Measurements from ENCODE around the gene GJC2.

The GJC2 gene

DNA sequence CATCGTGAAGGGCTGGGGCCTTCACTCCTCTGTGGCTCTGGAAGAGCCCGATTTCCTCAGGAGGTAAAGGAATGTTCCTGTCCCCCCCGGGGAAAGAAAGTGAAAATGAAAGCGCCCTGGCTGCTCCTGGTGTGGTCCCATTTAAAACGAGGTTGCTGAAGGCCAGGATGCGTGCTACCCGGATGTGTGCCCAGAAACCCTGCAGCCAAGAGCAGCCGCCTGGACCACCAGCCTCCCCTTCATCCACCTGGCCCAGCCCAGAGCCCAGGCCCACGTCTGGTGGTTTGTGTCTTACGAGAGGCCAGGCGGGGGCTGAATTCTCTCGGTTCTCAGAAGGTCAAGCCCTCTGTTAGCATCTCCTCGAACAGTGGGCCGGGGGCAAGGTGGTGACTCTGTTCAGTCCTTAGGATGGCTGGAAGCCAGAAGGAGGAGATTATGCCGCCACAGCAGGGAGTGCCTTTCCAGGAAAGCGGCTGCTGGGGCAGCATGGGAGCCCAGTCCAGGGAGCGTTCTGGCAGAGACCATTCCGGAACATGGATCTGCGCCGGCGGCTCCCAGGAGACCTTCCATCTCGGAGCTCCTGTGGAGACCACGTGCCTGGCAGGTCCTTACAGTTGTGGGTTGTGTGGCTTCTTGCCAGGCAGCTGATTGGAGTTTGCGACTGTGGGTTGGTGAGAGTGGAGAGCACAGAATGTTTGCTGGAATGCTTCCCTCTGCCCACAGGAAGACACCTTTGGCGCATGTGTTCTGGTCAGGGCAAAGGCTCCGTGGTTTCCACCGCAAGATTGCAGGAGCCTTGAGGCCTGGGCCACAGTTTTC is 8.3 kb upstream of the GJC2 start:
- FAIRE-seq (no peak), DNase-seq (ENCODE audit: insufficient read length) (no peak)
- TF ChIP-seq POLR2A (IDR thresholded peaks at IDR 0.05; ENCODE audit: low read depth, low read length) (no peak), POLR2AphosphoS5 (IDR thresholded peaks at IDR 0.05; ENCODE audit: low read depth, low read length) (no peak), TAF1 (IDR thresholded peaks at IDR 0.05; ENCODE audit: borderline replicate concordance, low read depth, low read length) (no peak)

DNA sequence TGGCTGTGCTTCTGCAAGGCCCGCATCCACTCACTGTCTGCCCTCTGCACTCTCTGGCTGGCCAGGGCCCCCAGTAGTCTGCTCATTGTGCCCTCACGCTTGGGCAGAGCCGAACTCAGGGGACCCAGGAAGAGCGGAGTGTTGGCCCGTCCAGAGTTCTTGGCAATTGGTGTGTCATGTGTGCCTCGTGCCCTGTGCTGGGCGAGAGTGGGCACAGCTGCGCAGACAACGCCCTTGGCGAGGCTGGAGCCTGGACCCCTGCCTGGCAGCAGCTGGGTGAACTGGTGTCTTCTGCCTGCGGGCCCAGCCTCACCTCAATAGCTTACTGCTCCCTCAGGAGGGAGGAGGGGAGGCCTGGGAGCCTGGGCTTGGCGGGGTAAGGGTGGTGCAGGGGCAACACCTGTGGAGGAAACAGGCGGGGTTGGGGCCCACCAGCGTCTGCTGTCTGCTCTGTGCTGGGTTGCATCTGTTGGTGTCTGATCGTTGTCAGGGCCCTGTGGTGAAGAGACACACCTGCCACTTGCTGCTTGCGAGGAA is 7.5 kb upstream of the GJC2 start:
- no peak for FAIRE-seq
- DNase-seq (ENCODE audit: insufficient read length), result no peak
- TF ChIP-seq POLR2A (IDR thresholded peaks at IDR 0.05; ENCODE audit: low read depth, low read length) (no peak), TAF1 (IDR thresholded peaks at IDR 0.05; ENCODE audit: borderline replicate concordance, low read depth, low read length) (no peak), POLR2AphosphoS5 (IDR thresholded peaks at IDR 0.05; ENCODE audit: low read depth, low read length) (no peak)

DNA sequence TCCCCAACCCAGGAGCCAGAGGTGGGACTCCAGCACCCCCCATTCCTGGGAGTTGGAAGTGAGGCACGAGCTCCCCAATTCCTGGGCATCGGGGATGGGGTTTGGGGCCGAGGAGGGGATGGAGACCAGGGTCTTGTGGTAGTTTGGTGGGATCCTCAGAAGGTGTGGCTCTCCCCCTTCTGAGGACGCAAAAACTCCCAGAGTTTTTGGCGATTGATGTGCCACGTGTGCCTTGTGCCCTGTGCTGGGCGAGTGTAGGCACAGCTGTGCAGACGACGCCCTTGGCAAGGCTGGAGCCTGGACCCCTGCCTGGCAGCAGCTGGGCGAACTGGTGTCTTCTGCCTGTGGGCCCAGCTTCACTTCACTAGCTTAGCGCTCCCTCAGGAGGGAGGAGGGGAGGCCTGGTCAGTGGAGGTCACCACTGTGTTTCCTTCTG is 7.0 kb upstream of the GJC2 start:
- DNase-seq (ENCODE audit: insufficient read length), result no peak
- TF ChIP-seq POLR2AphosphoS5 (IDR thresholded peaks at IDR 0.05; ENCODE audit: low read depth, low read length) (no peak), TAF1 (IDR thresholded peaks at IDR 0.05; ENCODE audit: borderline replicate concordance, low read depth, low read length) (no peak), POLR2A (IDR thresholded peaks at IDR 0.05; ENCODE audit: low read depth, low read length) (no peak)
- no peak for FAIRE-seq

DNA sequence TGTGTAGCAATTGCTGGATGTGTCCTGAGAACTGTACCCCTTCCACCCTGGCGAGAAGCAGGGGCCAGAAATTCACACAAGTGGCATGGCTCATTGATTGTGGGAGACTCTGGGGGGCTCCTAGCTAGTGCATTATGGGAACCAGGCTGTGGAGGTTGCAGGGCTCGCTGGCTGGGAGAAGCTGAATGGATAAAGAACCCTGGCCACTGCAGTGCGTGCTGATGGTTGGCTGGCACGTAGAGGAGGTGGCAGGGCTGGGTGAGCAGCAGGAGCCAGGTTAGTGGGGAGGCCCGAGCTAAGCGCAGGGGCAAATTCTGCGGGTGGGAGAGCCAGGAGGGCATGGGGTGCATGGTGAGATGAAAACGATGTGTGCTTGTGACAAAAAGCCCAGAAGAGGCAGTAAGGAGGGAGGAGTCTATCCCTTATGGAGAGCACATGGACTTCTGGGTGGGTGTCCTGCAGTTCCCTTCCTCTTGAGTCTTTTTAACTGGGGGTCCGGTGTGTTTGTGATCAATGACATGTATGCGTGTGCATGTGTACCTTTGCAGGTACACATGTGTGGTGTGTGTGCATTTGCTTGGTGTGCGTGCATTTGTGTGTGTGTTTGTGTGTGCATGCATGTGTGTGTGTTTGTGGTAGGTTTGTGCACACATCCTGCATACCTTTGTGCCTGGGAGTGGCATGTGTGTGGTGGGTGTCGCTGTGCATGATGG is 6.1 kb upstream of the GJC2 start:
- TF ChIP-seq POLR2AphosphoS5 (IDR thresholded peaks at IDR 0.05; ENCODE audit: low read depth, low read length) (no peak), POLR2A (IDR thresholded peaks at IDR 0.05; ENCODE audit: low read depth, low read length) (no peak), TAF1 (IDR thresholded peaks at IDR 0.05; ENCODE audit: borderline replicate concordance, low read depth, low read length) (no peak)
- FAIRE-seq, result no peak

DNA sequence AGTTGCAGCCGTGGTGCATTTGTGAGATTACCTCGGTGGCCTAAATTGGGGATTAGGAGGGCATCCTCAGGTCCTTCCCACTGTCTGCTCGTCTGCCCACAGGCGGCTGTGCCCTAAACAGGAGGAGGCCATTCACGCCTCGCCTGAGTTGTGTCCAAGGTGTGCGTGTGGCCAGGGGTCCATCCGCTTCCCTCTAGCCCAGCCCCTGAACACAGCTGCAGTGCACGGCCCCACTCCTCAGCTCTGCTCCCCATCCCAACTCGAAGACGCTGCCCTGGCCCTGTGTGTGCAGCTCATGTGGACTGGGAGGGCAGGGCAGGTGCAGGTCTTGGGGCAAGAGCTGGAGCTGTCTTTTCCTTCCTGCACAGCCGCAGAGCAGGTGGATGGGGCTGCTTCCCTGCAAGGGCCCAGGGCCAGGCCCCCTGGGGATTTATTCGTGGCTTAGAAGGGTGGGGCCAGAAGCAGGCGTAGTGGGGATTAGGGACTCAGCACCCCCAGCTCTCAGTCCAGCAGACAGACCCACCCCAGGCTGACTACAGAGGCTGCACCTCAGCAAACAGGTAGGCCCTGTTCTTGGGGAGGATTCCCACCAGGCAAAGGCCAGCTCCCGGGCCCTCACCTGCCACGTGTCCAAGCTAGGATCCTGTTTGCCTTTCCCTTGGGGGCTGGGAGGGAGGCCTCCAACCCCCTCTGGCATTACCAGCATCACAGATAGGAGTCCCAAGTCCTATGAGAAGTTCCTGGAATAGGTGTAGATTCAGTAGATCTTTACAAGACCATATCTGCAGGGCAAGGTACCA is 5.3 kb upstream of the GJC2 start:
- TF ChIP-seq TAF1 (IDR thresholded peaks at IDR 0.05; ENCODE audit: borderline replicate concordance, low read depth, low read length), result no peak
- TF ChIP-seq POLR2AphosphoS5 (IDR thresholded peaks at IDR 0.05; ENCODE audit: low read depth, low read length), result no peak
- TF ChIP-seq POLR2A (IDR thresholded peaks at IDR 0.05; ENCODE audit: low read depth, low read length), result no peak
- DNase-seq (ENCODE audit: insufficient read length) (no peak), FAIRE-seq (no peak)

More for the DNA sequence above, 6.1 kb upstream of the GJC2 start:
- DNase-seq (ENCODE audit: insufficient read length), result no peak

DNA sequence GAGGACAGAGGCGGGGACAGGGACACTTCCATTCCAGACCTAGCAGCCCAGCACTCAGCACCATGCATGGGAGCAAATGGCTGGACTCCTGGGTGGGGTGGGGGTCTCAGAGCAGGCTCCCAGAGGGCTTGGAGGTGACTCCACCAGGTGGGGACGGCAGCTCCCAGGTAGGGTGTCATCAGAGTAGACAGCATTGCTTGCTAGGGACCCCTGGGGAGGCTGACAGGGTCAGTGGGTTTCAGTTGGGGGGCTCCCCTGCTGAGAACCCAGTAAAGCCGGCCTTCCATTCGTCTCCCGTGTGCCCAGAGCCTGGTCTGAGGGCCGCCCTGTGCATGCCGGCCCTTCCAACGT is 4.8 kb upstream of the GJC2 start:
- no peak for DNase-seq (ENCODE audit: insufficient read length)
- no peak for TF ChIP-seq POLR2A (IDR thresholded peaks at IDR 0.05; ENCODE audit: low read depth, low read length)
- no peak for TF ChIP-seq TAF1 (IDR thresholded peaks at IDR 0.05; ENCODE audit: borderline replicate concordance, low read depth, low read length)
- no peak for TF ChIP-seq POLR2AphosphoS5 (IDR thresholded peaks at IDR 0.05; ENCODE audit: low read depth, low read length)
- no peak for FAIRE-seq

DNA sequence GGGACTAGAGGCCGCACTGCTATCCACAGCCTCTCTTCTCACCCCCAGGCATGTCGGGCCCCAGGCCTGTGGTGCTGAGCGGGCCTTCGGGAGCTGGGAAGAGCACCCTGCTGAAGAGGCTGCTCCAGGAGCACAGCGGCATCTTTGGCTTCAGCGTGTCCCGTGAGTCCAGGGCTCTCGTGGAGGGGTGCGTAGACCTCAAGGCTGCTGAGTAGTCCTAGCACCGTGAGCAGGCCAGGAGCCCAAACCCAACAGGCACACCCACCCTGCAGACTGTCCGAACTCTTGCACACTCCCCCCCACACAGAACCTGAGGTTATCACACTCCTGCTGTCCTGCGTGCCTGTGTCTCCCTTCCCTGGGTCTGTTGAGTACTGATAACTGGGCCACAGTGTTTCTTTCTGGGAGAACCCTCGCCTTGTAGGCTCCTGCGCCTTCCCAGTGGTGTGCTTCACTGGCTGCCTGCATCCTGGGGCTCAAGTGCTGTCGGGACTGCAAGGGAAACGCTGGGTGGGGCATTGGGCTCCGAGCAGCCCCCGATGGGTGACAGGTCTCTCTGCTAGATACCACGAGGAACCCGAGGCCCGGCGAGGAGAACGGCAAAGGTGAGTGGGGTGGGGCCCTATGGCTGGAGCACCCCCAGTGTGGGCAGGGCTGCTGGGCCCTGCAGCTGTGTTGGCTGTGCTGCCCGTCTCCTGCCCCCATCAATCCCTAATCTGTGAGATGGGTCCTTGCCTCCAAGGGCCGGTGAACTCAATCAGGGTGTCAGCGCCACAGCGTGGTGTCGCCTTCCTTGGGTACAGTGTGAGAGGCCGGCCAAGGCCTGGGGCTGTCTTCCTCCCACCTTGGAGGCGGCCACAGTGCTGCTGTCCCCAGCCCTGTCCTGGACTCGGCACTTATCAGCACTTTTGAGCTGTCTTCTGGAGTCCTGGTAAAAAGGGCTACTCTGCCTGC is 4.0 kb upstream of the GJC2 start:
- no peak for TF ChIP-seq TAF1 (IDR thresholded peaks at IDR 0.05; ENCODE audit: borderline replicate concordance, low read depth, low read length)
- no peak for TF ChIP-seq POLR2AphosphoS5 (IDR thresholded peaks at IDR 0.05; ENCODE audit: low read depth, low read length)
- no peak for TF ChIP-seq POLR2A (IDR thresholded peaks at IDR 0.05; ENCODE audit: low read depth, low read length)
- FAIRE-seq (no peak), DNase-seq (ENCODE audit: insufficient read length) (no peak)

DNA sequence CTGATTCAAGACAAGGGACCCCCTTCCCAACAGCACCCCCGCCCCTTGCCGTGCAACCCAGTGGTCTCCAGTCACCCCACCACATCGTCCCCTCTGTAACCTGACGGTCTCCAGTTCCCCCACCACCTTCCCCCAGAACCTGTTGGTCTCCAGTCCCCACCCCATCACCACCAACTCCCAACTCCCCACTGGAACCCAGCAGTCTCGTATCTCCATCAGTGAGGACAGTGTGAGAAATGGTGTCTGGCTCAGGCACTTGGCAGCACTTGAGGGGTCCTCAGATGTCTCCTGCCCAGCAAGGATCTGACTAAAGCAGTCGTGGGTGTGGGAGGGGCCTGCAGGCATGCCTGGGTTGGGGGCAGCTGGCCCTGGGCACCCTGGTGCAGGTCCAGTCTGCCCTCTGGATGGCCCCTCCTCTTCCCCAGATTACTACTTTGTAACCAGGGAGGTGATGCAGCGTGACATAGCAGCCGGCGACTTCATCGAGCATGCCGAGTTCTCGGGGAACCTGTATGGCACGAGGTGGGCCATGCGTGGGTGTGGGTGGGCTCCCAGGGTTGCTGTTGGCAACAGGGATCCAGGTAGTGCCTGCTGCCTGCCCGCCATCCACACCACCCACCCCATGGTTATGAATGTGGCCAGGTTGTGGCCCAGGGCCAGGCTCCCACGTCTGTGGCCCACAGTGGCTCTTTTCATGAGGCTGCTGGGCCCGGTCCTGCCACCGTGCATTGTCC is 3.1 kb upstream of the GJC2 start:
- TF ChIP-seq POLR2AphosphoS5 (IDR thresholded peaks at IDR 0.05; ENCODE audit: low read depth, low read length), result no peak
- TF ChIP-seq POLR2A (IDR thresholded peaks at IDR 0.05; ENCODE audit: low read depth, low read length), result no peak
- TF ChIP-seq TAF1 (IDR thresholded peaks at IDR 0.05; ENCODE audit: borderline replicate concordance, low read depth, low read length), result no peak
- FAIRE-seq, result no peak

DNA sequence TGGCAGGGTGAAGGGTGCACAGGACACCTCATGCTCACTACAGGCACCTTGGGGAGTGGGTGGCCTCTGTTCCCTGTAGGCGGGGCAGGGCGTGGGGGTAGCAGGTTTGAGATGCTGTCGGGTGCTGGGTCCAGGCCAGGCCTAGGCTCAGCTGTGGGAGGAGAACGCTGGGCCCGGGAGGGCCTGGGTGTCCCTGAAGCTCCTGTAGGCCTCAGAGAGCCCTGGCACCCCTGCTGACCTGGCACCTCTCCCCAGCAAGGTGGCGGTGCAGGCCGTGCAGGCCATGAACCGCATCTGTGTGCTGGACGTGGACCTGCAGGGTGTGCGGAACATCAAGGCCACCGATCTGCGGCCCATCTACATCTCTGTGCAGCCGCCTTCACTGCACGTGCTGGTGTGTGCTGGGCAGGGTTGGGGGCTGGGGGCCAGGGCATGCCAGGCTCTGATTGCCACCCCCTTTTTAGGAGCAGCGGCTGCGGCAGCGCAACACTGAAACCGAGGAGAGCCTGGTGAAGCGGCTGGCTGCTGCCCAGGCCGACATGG is 2.5 kb upstream of the GJC2 start:
- TF ChIP-seq POLR2A (IDR thresholded peaks at IDR 0.05; ENCODE audit: low read depth, low read length) (no peak), TAF1 (IDR thresholded peaks at IDR 0.05; ENCODE audit: borderline replicate concordance, low read depth, low read length) (no peak), POLR2AphosphoS5 (IDR thresholded peaks at IDR 0.05; ENCODE audit: low read depth, low read length) (no peak)
- DNase-seq (ENCODE audit: insufficient read length) (no peak), FAIRE-seq (no peak)

More for the DNA sequence above, 3.1 kb upstream of the GJC2 start:
- DNase-seq (ENCODE audit: insufficient read length), result no peak
